DMS114 treated with DMSO at 0.1 percent for 48 hours (cell line): ENCODE results near the gene SPHK1.

ENCODE experiments used
- DNase-seq: peaks from one replicate; lab custom pipeline; 2025; ENCODE audit not compliant: unreplicated experiment; lab: John Stamatoyannopoulos, UW

SPHK1 gene

DNA sequence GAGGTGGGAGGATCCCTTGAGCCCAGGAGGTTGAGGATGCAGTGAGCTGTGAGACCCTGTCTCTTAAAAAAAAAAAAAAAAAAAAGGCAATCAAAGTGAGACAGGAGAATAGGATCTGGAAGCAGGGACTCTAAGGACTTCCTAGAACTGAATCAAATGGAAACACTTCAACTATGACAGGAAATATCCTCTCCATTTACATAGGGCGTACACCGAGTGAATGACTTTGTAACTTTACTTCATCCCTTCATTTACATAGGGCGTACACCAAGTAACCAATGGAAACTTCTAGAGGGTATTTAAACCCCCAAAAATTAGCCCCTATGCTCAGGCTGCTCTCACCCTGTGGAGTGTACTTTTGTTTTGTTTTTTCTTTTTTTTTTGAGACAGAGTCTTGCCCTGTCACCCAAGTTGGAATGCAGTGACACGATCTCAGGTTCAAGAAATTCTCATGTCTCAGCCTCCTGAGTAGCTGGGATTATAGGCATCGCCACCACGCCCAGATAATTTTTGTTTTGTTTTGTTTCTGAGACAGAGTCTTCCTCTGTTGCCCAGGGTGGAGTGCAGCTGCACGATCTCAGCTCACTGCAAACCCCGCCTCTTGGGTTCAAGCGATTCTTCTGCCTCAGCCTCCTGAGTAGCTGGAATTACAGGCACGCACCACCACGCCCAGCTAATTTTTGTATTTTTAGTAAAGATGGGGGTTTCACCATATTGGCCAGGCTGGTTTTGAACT lies 21.1 kb upstream of the SPHK1 start:
- DNase-seq, result no peak

DNA sequence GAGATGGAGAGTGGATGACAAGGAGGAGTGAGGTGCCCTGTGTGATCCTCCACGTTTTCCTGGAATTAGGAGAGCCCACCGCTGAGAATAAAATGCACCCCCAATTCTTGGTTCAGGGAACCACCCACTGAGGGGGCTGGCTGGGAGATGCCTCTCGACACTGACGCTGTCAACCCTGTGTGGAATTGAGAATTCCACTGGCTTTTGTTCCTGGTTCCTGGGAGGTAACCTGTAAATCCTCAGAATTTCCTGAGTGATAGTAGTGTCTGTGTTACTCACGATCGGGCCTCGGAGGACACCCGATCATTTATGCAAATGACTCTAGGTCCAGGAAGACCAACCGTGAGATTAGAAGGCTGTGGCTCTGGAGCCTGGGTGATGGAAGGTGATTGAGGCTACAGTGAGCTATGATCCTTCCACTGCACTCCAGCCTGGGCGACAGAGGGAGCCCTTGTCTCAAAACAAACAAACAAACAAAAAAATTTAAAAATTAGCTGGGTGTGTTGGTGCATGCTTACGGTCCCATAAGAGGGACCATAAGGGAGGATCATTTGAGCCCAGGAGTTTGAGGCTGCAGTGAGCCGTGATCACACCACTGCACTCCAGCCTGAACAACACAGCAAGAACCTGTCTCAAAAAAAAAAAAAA lies 19.0 kb upstream of the SPHK1 start:
- peak; percentile 10 for DNase-seq

DNA sequence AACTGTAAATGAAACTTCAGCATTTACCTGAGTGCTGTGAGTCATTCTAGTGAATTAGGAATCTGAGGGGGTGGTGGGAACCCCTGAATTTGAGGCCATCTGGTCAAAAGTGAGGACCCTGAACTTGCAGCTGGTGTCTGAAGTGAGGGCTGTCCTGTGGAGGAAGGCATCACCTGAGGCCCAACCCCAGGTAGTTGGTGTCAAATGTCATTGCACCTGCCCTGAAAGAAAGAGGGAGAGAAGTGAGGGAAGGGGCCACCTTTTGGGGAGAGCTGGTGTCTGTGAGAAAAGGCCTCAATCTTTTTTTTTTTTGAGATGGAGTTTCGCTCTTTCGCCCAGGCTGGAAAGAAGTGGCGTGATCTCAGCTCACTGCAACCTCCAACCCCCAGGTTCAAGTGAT lies 18.2 kb upstream of the SPHK1 start:
- DNase-seq, result no peak

DNA sequence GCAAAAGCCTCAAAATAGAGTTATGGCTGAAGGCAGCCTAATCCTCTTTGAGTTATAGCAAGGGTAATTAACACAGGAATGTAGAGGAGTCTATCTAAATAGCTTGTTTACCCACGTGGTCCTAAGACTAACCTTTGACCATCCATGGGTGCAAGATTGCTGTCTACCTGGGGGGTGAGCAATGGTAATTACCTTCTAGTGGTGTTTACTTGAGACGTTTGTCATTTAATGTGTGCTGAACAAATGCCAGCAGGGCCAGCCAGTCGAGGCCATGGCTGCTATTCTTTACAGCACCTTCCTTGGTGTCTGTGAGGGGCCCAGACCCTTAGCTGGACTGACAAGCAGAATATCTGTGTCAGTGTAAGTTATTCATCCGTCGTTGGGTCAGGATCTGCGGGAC lies 16.8 kb upstream of the SPHK1 start:
- DNase-seq, result no peak

DNA sequence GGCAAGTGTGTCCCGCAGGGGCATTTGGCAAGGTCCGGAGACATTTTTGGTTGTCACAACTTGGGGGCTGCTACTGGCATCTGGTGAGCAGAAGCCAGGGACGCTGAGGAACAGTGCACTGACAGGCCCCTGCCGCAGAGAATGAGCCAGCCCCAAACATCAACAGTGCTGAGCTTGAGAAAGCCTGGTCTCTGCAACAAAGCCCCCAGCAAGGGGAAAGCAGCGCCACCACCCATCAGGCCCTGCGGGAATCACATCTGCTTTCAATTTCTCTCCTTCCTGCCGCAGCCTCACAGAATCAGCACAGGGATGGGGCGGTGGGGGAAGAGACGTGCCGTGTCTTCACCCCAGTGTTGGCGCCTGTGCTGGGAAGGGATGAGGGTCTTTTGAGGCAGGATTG lies 15.9 kb upstream of the SPHK1 start:
- DNase-seq, result no peak

DNA sequence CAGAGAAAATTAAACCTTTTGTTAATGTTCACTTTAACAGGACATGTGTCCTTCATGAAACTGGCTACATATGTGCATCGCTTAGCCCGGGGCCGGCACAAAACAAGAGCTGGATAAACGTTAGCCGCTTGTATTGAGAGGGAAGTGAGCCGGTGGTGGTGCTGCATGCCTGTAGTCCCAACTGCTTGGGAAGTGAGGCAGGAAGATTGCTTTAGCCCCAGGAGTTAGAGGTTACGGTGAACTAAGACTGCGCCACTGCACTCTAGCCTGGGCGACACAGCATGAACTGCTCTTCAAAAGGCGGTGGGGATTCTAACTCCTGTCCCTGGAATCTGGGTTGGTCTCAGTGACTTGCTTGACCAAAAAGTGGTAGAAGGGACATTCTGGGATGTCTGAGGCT lies 15.0 kb upstream of the SPHK1 start:
- no peak for DNase-seq

DNA sequence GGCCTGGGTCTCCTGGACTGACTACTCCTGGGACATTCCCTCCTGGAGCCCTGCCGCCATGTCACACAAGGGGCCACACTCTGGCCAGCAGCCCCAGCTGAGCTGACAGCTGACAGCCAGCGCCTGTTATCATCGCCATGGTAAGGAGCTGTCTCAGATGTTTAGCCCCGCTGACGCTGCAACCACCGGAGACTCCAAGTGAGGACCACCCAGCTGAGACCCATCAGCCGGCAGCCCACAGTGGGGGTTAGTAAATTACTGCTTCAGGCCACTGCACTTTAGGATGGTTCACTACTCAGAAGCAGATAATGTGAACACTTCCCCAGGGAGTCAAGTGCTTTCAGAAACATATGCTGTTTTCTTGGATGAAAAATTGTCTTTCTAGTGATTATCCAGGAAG lies 14.6 kb upstream of the SPHK1 start:
- no peak for DNase-seq

DNA sequence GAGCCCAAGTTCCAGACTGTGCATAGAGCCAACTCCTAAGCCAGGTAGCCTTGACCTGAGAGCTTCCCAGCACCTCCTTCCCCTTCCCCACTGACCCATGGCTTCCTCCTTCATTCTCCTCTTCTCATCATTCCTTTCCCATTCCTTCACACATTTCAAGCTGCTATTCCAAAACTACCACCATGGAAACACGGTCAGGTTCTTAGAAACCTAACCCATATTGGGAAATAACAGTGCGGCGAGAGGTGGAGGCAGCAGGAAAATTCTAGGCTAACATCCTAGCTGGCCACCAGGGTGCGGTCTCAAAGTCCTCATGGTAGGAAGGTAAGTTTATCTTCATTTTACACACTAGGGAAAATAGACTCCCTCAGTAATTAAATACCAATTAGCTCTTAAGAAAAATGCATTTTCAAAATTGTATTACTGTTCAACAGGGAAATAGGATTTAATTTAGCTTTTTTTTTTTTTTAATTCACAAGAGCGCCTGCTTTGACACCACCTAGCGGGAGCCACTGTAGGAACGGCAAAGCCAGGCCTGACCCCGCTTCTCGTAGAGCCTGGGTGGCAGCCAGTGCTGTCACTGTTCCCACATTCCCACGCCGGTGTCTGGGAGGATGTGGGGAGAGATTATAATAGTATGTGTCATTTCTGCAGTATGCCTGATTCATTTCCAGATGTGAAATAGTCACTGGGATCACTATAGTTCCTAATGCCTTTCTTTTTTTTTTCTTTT lies 14.0 kb upstream of the SPHK1 start:
- no peak for DNase-seq

DNA sequence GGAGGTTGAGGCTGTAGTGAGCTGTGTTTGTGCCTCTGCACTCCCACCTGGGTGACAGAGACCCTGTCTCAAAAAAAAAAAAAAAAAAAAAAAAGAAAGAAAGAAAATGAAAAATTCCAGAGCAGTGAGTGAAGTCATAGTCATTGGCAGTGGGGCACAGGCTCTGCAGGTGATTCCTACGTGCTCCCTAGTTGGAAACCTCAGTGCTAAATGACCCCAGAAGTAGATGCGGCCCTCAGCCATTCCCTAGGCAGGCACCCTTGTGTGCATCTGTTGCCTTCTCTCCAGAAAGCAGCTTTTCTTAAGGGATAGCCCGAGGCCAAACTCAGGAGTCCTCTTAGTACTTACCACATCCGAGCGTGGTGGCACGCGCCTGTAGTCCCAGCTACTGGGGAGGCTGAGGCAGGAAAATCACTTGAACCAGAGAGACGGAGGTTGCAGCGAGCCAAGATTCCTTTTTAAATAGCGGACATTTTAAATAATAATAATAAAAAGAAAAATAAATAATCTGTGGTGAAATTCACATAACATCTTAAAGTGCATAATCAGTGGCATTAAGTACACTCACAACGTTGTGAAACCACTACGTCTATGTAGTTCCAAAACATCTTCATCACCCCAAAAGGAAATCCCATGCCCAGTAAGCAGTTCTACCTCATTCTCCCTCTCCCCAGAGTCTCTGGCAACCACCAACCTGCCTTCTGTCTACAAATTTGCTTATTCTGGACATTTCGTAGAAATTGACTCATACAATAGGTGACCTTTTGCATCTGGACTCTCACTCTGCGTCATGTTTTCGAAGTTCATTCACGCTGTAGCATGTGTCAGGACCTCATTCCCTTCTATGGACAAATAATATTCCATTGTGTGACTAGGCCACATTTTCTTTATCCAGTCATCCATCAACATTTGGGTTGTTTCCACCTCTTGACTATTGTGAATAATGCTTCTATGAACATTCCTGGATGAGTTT lies 12.5 kb upstream of the SPHK1 start:
- no peak for DNase-seq

DNA sequence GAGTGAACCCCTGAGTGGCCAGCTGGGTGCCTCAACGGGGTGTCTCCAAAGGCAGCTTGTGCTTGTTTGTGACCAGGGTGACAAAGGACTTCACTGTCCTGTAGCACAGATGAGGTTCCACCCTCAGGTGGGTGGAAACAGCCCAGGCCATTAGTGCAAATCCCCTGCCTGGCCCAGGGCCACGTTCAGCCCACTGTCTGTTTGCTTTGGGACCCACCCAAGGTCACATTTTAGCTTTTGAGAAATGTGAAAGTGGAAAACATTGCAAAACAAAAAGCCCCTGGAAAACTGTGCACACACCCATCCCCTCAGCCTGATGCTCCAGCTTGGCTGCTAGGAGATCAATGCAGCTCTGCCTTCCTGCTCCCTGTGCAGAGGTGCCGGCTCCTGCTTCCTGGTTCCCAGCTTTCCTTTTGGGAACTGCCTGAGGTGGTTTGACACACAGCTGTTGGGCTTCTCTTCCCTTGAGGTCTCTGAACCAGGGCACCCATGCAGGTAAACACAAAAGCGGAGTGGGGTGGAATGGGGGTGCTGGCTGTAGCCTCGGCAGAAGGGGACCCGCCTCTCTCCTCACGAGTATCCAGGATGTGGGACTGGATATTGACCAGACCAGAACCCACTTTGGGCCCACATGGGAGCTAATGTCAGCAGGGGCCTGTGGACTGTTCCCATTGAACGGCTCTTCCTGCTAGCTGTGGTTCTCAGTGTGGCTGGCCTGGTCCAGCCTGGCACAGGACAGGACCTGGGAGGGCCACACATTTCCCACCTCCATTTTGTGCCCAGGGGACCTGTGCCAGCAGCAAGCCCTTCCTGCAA lies 7.9 kb upstream of the SPHK1 start:
- DNase-seq, result no peak

DNA sequence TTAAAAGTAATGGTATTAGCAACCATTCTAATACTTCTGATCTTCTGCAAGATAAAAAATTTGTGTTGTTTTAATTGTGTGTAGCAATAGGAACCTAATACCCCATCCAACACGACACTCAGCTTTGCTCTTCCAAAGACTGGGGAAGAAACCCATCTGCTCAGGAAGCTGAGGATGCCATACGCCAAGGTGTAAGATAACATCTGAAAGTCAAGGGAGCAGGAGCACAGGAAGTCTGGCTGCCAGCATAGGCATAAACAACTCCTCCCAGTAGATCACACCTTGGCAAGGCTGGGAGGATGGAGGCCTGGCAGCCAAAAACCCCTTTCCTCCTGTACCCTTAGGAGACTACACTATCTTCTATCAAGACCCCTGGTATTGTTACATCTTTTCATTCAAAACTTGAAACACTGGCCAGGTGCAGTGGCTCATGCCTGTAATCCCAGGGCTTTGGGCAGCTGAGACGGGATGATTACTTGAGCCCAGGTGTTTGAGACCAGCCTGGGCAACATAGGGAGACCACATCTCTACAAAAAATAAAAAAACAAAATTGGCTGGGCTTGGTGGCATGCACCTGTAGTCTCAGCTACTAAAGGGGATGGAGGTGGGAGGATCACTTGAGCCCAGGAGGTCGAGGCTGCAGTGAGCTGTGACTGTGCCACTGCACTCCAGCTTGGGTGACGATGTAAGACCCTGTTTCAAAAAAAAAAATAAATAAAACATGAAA lies 5.7 kb upstream of the SPHK1 start:
- no peak for DNase-seq

DNA sequence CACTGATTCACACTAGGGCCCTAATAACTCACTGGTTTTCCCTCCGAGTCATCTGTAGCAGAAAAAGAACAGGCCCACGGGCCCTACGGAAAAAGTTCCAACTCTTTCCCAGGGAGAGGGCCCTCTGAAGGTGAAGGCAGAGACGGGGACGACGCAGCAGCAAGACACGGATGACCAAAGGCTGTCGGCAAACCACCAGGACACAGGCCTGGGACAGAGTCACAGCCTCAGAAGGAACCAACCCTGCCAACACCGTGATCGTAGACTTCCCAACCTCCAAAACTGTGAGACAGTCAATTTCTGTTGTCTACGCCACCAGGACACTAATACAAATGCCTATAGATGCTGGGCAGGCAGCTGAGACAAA lies 5.2 kb upstream of the SPHK1 start:
- no peak for DNase-seq

DNA sequence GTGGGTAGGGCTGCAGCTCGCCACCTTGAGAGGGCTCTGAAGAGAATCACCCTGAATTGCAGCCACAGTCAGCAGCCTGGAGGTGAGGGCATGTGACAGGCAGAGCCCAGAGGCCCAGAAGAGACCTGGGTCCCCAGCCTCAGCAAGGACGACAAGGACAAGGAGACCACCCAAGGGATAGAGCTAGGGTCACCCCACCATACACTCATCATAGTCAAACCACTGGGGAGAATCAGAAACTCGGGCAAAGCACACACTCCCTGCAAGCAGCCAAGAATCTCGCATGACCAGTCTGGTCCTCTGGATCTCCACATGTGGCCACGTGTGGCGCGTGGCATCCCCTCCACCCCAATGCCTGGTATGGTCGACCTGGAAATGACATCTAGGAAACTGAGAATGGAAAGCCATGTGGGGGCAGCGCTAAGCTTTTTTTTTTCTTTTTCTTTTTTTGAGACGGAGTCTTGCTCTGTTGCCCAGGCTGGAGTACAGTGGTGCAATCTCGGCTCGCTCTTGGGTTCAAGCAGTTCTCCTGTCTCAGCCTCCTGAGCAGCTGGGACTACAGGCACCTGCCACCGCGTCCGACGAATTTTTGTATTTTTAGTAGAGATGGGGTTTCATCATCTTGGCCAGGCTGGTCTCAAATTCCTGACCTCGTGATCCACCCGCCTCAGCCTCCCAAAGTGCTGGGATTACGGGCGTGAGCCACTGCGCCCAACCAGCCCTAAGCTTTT lies 4.6 kb upstream of the SPHK1 start:
- no peak for DNase-seq

DNA sequence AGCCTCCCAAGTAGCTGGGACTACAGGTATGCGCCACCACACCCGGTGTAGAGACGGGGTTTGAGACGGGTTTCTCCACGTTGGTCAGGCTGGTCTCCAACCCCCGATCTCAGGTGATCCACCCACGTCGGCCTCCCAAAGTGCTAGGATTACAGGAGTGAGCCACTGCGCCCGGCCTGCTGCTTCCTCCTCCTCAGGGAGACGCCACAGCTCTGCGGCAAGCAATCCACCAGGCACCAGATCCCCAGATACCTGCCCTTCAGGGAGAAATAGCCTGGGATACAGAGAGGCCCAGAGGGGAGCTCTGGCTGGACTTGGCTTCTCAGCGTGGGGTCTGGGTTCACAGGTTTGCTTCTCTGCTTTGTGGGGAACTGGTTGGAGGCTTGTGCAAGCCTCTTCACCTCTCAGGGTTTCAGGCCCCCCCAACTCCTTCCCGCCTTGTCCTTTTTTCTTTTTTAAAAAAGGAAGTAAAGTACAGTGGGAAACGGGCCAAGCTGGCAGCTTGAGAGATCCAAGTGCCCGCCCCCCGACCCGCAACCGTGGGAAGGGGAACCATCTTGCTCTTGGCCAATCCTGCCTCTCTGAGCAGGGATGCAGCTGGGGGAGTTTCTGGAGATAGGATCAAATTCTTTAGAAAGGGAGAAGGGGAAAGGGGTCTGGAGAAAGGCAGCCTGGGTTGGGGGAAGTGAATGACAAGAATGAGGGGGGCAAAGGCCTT lies 2.6 kb upstream of the SPHK1 start:
- DNase-seq, result no peak

DNA sequence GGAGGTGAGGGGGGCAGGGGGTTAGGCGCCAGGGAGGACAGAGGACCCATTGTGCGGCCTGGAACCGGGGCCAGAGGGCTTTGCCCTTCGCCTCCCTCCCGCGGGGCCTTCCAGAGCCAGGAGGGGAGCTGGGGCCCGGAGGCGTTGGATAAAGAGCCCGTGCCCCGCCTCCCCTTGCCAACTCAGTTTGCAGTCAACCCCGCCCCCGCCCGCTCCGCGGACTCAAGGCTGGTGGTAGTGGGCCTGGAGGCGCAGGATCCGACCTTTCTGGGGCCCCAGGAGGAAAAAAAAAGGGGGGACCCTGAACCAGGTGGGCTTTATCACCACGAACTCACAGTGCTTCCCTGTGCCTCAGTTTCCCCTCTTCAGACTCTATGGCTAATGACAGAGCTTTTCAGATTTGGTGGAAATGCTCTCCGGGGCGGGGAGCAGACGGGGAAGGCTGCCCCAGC lies 2.0 kb upstream of the SPHK1 start:
- DNase-seq, result no peak

DNA sequence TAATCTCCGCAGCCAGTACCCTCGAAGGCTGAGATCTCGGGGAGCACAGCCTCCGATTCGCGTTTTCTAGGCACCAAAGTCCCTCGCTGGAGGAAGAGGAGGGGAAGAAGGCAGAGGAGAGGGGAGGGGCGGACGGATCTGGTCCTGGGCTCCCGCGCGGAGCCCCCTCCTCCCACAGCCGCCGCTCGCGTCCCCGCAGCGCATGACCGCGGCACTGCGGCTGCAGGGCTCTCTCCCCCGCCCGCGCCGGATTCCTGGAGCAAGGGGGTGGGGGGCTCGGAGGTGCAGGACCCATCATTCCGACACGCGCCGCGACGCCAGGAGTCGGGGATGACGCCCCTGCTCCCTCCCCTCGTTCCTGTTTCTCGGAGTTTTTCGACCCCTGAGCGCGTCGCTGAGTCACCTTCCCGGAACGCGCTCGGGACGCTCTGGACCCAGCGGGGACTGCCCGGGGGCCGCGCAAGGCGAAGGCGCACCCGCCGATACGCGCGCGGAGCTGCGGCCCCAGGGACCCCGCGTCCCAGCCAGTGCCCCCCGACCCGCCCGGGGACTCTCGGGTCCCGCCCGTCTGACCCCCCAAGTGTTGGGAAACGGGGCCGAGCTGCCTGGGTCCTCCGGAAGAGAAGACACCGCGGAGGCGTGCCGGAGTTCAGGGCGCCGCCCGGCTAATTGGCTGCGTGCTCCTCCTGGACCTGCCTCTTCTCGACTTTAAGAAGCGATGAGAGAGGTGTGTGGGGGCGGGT lies 1.4 kb upstream of the SPHK1 start:
- no peak for DNase-seq

DNA sequence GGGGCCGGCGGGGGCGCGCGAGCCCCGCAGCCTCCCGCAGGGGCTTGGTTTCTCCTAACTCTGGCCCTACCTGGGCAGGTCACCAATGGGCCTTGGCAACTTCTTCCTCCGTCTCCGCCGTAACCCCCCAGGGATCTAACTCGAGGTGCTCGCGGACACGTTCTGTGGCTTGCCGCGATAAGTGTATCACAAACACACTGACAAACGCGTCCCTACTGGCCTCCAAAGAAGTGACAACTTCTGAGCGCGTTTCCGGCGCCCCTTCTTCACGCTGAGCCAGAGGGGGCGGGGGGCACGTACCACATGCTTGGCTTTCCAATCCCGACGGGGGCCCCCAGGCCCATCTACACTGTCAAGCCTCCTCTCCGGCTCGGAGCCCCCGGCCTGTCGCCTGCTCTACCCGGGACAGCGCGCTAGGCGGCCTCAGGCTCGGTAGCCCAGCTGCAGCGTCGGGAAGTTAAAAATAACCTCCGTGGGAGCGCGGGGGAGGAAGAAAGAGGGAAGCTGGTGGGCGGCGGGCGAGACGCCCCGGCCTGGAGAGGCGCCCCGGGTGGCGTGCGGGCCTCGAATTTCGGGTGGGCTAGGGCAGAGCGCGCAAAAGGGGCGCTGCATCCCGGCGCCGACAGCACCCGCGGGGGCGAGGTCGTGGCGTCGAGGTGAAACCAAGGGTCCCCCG lies 725 bp upstream of the SPHK1 start:
- no peak for DNase-seq
